GM19397 (cell line): ENCODE results near the gene DPY30.

Experiments used
- ATAC-seq: cut with Tn5 transposase; IDR thresholded peaks from one replicate; pipeline ENCODE4 v1.9.1; 2021; ENCODE audit warnings: mild to moderate bottlenecking, moderate library complexity; ENCODE audit not compliant: unreplicated experiment

DPY30 gene

DNA sequence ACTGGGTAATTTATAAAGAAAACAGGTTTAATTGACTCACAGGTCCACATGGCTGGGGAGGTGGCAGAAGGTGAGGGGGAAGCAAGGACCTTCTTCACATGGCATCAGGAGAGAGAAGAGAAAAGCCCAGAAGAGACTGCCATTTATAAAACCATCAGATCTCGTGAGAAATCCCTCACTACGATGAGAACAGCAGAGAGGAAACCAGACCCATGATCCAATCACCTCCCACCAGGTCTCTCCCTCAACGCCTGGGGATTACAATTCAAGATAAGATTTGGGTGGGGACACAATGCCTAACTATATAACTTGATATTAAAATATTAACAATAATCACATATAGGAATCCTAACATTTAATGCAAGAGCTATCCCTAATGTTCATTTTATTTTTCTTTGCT lies 60.6 kb downstream of the DPY30 start:
- no peak for ATAC-seq

- ATAC-seq = no peak
Measured at GRCh38 chr2:31978436-31978835, 61.2 kb downstream of the DPY30 start.
